RPMI8226 (cell line): ENCODE data around the gene PGM5.
"Not testable (repeated sequence)": the region's sequence is repeated elsewhere in the genome, so short reads cannot be mapped to it uniquely, and the experiment has no call there.

Experiments
- DNase-seq: peaks from one replicate; pipeline ENCODE4 v3.0.0-alpha.2; 2015

PGM5 gene

GRCh38 chr9:68356380-68357118, at the start of gene PGM5:
TSS of gene PGM5 (plus strand) at chr9:68356611. CDS start at chr9:68357128, 517 bp downstream.
- peak; percentile 19 for DNase-seq

GRCh38 chr9:68307127-68307526, 49.3 kb upstream of the PGM5 start:
- not testable (repeated sequence) for DNase-seq

- DNase-seq: not testable (repeated sequence)
These were observed 48.8 kb upstream of the PGM5 start for GRCh38 chr9:68307654-68308053.

GRCh38 chr9:68311208-68311607, 45.2 kb upstream of the PGM5 start:
- DNase-seq: not testable (repeated sequence)

- DNase-seq: not testable (repeated sequence)
These were observed 38.2 kb upstream of the PGM5 start for GRCh38 chr9:68318209-68318608.

GRCh38 chr9:68323749-68324148, 32.7 kb upstream of the PGM5 start:
- DNase-seq: not testable (repeated sequence)

GRCh38 chr9:68324518-68324917, 31.9 kb upstream of the PGM5 start:
- not testable (repeated sequence) for DNase-seq

GRCh38 chr9:68329106-68329505, 27.3 kb upstream of the PGM5 start:
- DNase-seq: not testable (repeated sequence)

GRCh38 chr9:68330531-68331173, 25.8 kb upstream of the PGM5 start:
- not testable (repeated sequence) for DNase-seq

- DNase-seq: not testable (repeated sequence)
These were observed 24.3 kb upstream of the PGM5 start for GRCh38 chr9:68332122-68332521.

- not testable (repeated sequence) for DNase-seq
These were observed 20.5 kb upstream of the PGM5 start for GRCh38 chr9:68335935-68336334.

- DNase-seq: not testable (repeated sequence)
These were observed 19.6 kb upstream of the PGM5 start for GRCh38 chr9:68336639-68337339.

- DNase-seq: not testable (repeated sequence)
These were observed 18.4 kb upstream of the PGM5 start for GRCh38 chr9:68338000-68338399.

GRCh38 chr9:68342265-68343025, 14.0 kb upstream of the PGM5 start:
- DNase-seq: not testable (repeated sequence)

- not testable (repeated sequence) for DNase-seq
These were observed 13.2 kb upstream of the PGM5 start for GRCh38 chr9:68343242-68343641.

- DNase-seq: not testable (repeated sequence)
These were observed 12.4 kb upstream of the PGM5 start for GRCh38 chr9:68343992-68344391.

GRCh38 chr9:68351689-68352088, 4.7 kb upstream of the PGM5 start:
- DNase-seq: not testable (repeated sequence)

GRCh38 chr9:68355993-68356379, 425 bp upstream of the PGM5 start:
- DNase-seq: not testable (repeated sequence)

- DNase-seq: not testable (repeated sequence)
These were observed 806 bp downstream of the PGM5 start for GRCh38 chr9:68357119-68357714.

- peak; percentile 60 for DNase-seq
These were observed 10.6 kb downstream of the PGM5 start for GRCh38 chr9:68366933-68367547.

GRCh38 chr9:68375789-68376188, 19.4 kb downstream of the PGM5 start:
- DNase-seq: not testable (repeated sequence)

- not testable (repeated sequence) for DNase-seq
These were observed 21.3 kb downstream of the PGM5 start for GRCh38 chr9:68377723-68378122.
